Activated naive CD8-positive, alpha-beta T cell treated with anti-CD3 and anti-CD28 coated beads for 36 hours (primary cell): ENCODE data around the gene SGK2. TPM values are rescaled to one million over a fixed set of nuclear protein-coding genes. Genes with fewer than 3 reads are reported as not detected.

Experiments used
- DNase-seq: peaks from one replicate; pipeline ENCODE4 v3.0.0; 2021
- H3K27ac Mint-ChIP-seq: one replicate; pipeline ENCODE4 v1.8.0; 2022; ENCODE audit warnings: mild to moderate bottlenecking, moderate library complexity, mixed read lengths
- H3K27me3 Mint-ChIP-seq: one replicate; pipeline ENCODE4 v1.8.0; 2022; ENCODE audit warnings: mild to moderate bottlenecking, mixed read lengths
- H3K36me3 Mint-ChIP-seq: one replicate; pipeline ENCODE4 v1.8.0; 2021; ENCODE audit warnings: mild to moderate bottlenecking, mixed read lengths
- H3K4me1 Mint-ChIP-seq: one replicate; pipeline ENCODE4 v1.8.0; 2021; ENCODE audit warnings: mixed read lengths
- H3K4me3 Mint-ChIP-seq: one replicate; pipeline ENCODE4 v1.8.0; 2022; ENCODE audit warnings: mild to moderate bottlenecking, moderate library complexity, mixed read lengths
- H3K9me3 Mint-ChIP-seq: one replicate; pipeline ENCODE4 v1.8.0; 2022; ENCODE audit warnings: mixed read lengths
- total RNA-seq, 2 experiments: library from RNA; stranded (reverse); gene quantifications; one replicate each; pipeline ENCODE4 v1.2.3, GENCODE V29; 2021

SGK2 gene
- total RNA-seq, 2 experiments from 2014 or later: 0.18 TPM; not detected in 1

DNA sequence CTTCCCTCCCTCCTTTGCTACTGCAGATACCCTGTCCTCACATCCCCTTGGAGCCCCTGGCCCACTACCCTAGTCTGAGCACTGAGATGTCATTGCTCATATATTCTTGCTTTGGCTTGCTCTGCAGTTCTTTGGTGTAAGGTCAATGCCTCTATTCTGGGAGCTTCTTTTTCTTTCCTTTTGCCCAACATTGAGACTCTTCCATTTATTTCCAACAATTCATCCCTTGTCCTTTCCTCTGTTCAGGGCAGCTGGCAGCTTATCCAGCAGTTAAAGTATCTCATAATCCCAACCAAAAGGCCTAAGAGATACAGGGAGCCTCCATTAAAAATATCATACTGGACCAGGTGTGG, 27.8 kb upstream of the SGK2 start:
- Mint-ChIP-seq H3K36me3 (peaks cover 4% of the 10 kb centered on the region), H3K27ac (no peak overlapping the region), H3K9me3 (no peaks in the 10 kb centered on the region), H3K4me3 (no peak overlapping the region), H3K27me3 (no peaks in the 10 kb centered on the region), H3K4me1 (no peaks in the 10 kb centered on the region)
- no peak for DNase-seq

DNA sequence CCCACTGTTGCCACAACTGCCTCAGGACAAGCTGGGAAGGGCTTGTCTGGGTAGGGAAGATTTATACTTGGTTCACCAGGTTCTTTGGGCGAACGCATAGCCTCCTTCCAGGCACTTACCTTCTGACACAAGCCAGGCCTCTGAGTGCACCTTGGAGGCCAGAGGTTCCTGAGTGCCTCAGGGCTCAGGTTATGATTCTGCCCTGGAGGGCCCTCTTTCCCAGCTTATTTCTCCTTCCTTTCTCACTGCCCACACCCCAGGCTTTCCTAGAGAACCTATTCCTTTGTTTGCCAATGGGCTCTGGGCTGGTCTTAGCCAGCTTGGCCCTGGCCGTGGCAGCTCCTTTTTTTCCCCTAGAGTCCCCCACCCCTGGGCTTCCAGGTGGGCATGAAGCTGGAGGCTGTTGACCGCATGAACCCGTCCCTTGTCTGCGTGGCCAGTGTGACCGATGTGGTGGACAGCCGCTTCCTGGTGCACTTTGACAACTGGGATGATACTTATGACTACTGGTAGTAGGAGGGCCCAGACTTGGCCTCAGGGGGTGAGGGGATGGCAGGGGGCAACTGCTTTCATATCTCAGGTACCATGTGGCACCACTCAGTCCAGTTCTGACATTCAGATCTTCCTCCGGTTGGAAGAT, 26.3 kb upstream of the SGK2 start:
- no peaks in the 10 kb centered on the region for H3K4me1 Mint-ChIP-seq
- DNase-seq: no peak
- no peaks in the 10 kb centered on the region for H3K9me3 Mint-ChIP-seq
- peaks cover 4% of the 10 kb centered on the region for H3K36me3 Mint-ChIP-seq
- no peak overlapping the region for H3K4me3 Mint-ChIP-seq
- H3K27ac Mint-ChIP-seq: no peak overlapping the region
- H3K27me3 Mint-ChIP-seq: no peaks in the 10 kb centered on the region

DNA sequence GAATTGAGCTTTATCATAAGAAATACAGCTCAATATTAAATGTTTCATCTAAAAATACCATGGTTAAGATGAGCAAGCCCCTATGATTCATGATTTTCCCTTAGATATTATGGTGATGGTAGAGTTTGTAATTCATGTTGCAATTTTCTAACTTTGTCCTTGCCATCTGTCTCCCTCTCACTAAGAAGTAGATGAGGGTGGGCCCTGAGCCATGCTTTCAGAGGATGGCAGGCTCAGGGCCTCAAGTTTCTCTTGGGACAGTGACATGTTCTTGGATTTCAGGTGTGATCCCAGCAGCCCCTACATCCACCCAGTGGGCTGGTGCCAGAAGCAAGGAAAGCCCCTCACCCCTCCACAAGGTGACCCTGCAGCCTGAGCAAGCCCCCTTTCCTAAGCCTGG, 25.8 kb upstream of the SGK2 start:
- Mint-ChIP-seq H3K27ac (no peak overlapping the region), H3K27me3 (no peaks in the 10 kb centered on the region), H3K9me3 (no peaks in the 10 kb centered on the region), H3K4me1 (no peaks in the 10 kb centered on the region), H3K36me3 (peaks cover 4% of the 10 kb centered on the region), H3K4me3 (no peak overlapping the region)
- no peak for DNase-seq

DNA sequence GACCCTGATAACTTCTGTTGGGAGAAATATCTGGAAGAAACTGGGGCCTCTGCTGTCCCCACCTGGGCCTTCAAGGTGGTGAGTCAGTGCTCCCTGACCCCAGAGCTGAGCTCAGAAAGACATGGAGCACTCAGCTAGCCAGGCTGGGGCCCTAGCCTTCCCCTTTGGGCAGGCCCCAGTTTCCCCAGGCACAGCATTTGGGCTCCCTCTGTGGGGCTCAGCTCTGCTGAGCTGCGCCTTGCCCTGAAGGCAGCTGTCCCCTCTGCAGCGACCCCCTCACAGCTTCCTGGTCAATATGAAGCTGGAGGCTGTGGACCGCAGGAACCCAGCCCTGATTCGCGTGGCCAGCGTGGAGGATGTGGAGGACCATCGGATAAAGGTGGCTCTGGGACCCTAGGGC, 24.8 kb upstream of the SGK2 start:
- H3K27ac Mint-ChIP-seq: no peak overlapping the region
- DNase-seq: no peak
- H3K27me3 Mint-ChIP-seq: no peaks in the 10 kb centered on the region
- no peak overlapping the region for H3K4me3 Mint-ChIP-seq
- peaks cover 4% of the 10 kb centered on the region for H3K36me3 Mint-ChIP-seq
- H3K9me3 Mint-ChIP-seq: no peaks in the 10 kb centered on the region
- no peaks in the 10 kb centered on the region for H3K4me1 Mint-ChIP-seq

DNA sequence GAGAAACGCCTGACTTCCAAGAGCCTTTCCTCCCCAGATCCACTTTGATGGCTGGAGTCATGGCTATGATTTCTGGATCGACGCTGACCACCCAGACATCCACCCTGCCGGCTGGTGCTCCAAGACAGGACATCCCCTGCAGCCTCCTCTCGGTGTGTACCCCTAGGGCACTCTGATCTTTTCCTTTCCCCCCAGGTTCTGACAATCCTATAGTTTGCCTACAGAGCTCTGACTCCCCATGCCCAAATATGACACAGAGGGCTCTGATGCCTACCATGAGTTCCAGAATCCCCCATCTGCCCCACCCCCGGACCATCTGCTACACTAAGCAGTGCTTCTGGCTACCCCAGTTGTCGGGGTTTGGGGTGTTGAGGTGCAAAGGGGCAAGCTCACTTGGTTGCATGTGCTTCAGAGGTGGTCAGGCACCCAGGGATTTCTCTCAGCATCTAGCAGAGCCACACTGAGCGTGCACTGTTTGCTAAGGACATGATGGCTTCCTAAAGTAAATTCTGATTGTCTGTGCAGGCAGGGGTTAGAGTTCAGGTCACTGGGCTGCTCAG, 24.0 kb upstream of the SGK2 start:
- Mint-ChIP-seq H3K4me3 (no peak overlapping the region), H3K9me3 (no peaks in the 10 kb centered on the region), H3K36me3 (no peaks in the 10 kb centered on the region), H3K27ac (no peak overlapping the region), H3K4me1 (no peaks in the 10 kb centered on the region), H3K27me3 (no peaks in the 10 kb centered on the region)
- no peak for DNase-seq

DNA sequence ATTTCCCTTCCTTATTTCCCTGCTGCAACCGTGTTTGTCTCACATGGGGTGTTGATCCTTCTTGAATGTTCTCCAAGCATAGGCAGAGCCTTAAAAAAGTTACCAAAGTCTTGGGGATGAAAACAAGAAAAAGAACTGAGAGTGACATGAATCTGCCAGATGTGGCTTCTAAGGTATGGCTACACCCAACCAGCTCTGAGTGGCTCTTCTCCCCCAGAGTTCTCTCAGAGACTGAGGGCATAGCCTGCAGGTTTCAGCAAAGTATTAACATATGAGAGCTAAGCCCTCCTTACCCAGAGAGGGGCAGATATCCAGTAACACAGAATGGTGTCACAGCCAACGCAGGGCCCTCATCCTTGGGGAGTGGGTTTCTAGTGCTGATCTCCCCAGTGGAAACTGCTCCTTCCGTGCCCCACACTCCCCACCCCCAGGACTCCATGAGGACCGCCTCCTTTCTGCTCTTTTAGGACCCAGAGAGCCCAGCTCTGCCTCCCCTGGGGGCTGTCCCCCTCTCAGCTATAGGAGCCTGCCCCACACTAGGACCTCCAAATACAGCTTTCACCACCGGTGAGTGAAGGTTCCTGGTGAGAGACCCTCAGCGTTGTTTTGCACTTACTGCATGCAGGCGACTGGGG, 23.3 kb upstream of the SGK2 start:
- Mint-ChIP-seq H3K27me3 (no peaks in the 10 kb centered on the region), H3K36me3 (no peaks in the 10 kb centered on the region), H3K27ac (no peak overlapping the region), H3K4me1 (no peaks in the 10 kb centered on the region), H3K4me3 (no peak overlapping the region), H3K9me3 (no peaks in the 10 kb centered on the region)
- no peak for DNase-seq

DNA sequence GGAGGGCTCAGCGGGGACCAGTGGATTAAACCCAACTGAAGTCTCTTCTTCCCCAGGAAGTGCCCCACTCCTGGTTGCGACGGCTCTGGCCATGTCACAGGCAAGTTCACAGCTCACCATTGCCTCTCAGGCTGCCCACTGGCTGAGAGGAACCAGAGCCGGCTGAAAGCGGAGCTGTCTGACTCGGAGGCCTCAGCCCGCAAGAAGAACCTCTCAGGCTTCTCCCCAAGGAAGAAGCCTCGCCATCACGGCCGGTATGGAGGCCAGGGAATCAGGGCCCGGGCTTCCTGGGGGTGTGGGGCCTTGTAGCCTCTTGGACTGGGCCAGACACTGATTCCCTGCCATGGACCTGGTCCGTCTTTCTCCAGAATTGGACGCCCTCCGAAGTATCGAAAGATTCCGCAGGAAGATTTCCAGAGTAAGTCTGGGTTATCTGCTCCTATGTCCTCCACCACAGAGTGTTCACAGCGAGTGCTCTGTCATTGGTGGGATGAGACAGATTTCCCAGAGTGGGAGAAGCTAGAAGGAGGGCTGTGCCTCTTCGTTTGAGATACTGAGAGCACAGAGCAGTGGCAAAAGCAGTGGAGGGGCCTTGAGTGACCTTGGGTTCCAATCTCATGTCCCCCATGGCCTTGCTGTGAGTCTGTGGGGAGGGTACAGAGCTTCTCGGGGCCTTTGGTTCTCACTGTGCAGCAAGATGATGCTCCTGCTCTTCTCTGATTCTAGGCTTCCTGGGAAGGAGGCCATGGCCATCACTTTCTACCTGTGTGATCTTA, 22.6 kb upstream of the SGK2 start:
- no peaks in the 10 kb centered on the region for H3K36me3 Mint-ChIP-seq
- H3K9me3 Mint-ChIP-seq: no peaks in the 10 kb centered on the region
- H3K27ac Mint-ChIP-seq: no peak overlapping the region
- no peaks in the 10 kb centered on the region for H3K27me3 Mint-ChIP-seq
- no peak overlapping the region for H3K4me3 Mint-ChIP-seq
- H3K4me1 Mint-ChIP-seq: no peaks in the 10 kb centered on the region
- DNase-seq: no peak

DNA sequence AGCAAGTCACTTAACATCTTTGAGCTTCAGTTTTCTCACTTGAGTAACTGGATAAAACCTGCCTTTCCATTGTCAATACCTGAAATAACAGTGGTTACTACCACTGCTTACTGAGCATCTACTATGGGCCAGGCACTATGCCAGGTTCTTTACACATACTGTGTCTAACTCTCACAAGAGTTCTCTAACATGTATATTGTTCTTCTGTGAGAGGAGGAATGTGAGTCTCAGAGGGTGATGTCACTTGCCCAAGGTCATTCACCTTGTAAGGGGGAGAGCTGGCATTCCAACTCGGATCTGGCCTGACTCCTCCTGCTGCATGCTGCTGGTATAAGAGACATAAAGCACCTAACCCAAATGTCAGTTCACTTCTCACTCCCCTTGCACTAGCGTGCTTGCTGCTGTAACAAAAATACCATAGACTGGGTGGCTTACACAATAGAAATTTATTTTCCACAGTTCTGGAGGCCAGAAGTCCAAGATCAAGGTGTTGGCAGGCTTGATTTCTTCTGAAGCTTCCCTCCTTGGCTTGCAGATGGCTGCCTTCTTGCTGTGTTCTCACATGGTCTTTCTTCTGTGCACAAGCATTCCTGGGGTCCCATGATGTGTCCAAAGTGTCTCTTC, 21.9 kb upstream of the SGK2 start:
- Mint-ChIP-seq H3K4me1 (no peaks in the 10 kb centered on the region), H3K36me3 (no peaks in the 10 kb centered on the region), H3K4me3 (no peak overlapping the region), H3K27me3 (no peaks in the 10 kb centered on the region), H3K9me3 (no peaks in the 10 kb centered on the region), H3K27ac (no peak overlapping the region)
- no peak for DNase-seq

DNA sequence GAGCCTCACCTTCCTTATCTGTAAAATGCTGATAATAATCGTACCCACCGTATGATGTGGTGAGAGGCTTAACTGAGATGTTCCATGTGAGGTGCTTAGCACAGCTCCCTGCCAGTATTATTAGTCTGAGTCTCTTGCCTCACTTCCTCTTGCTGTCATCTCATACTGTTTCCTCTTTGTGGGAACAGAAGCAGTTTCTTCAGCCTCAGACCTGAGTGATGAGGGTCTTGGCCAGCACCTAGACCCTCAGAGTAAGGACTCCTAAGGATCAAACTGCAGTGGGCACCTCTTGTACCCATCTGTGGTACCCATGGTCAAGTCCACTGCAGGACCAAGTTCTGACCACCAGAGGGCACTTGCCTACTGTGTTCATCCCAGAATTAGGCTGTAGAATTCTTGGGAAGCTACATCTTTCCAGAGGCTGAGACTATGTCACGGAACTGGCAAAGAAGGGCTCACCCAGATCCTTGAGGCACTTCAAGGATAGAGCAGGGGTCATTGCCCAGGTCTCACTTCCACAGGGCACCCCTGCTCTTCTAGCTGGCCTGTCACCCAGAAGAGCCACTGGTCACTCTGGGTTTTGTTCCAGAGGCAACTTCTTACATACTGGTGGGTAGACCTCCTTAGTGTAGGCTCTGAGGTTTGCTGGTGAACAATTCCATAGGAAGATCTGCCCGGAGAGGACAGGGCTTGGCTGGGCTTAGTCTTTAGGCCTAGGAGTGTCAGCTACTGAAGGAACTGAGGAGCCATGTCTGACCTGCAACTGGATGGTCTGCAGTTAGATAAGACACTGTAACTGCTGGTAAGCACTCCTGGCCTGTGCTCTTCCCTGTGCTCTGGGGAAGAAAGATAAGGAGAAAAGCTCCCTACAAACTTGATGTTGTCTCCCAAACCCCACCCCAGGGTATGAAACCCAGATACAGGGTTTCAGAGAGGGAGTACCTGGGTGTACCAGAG, 20.6 kb upstream of the SGK2 start:
- H3K27ac Mint-ChIP-seq: no peak overlapping the region
- no peak overlapping the region for H3K4me3 Mint-ChIP-seq
- no peaks in the 10 kb centered on the region for H3K27me3 Mint-ChIP-seq
- peak; percentile 12 for DNase-seq
- no peaks in the 10 kb centered on the region for H3K36me3 Mint-ChIP-seq
- no peaks in the 10 kb centered on the region for H3K4me1 Mint-ChIP-seq
- H3K9me3 Mint-ChIP-seq: no peaks in the 10 kb centered on the region

DNA sequence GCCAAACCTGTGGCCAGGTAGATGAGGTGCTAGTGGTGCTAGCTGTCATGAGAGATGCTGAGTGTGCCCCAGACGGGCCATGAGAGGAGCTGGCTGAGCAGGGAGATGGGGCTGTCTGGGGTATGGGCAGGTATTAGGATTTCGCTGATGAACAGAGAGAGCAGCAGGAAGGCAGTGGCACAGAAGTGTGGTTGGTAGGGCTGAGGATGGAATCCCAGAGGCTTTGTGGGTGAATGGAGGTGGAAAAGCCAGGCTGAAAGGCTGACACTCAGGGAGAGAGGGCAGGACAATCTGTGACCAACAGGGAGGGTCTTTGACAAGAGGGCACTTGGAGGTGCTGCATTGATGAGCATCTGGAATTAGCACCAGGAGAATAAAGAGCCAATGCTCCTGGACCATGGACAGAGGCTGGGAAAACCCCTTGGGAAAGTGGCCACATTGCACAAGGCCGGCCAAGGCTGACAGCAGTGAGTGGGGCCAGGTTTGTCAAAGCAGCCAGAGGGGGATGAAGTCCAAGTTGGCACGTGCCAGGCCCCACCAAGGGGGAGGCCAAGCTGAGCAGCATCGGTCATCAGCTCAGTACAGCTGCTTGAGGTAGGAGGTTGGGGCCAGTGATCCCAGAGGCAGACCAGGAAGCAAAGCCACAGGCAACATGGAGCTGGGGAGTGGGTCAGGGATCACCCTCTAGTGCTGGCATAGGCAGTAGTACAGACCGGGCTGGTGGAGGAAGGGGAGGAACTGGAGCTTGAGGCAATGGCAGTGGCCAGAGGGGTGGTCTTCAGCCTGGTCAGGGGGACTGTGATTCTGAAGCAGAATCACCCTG, 19.7 kb upstream of the SGK2 start:
- Mint-ChIP-seq H3K4me1 (no peaks in the 10 kb centered on the region), H3K27ac (no peak overlapping the region), H3K4me3 (no peak overlapping the region), H3K9me3 (no peaks in the 10 kb centered on the region), H3K27me3 (no peaks in the 10 kb centered on the region), H3K36me3 (no peaks in the 10 kb centered on the region)
- DNase-seq: no peak

DNA sequence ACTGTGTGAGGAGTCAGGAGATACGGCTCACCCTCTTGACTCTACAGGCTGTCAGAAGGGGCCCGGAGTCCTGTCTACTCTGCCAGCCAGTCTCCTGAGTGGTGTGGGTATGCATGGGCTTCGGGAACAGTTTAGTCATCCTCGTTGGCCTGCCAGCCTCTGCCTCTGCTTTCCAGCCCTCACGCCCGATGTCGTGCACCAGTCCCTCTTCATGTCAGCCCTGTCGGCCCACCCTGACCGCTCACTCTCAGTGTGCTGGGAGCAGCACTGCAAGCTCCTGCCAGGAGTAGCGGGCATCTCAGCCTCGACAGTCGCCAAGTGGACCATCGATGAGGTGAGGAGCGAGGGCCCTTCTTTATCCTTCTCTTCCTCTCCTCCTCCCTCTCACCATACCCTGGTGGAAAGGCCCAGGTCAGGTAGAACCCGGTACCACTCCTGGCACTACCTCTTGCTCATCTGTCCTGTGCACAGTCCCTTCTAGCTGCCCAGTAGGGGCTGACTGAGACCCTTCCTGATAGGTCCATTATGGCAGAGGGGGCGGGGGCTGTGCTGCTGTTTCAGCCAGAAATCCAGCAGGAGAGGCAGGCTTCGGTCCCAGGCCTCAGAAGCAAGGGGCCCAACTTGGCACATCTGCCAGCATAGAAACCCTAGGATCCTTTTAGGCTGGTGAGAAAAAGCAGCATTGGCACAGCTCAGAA, 18.7 kb upstream of the SGK2 start:
- Mint-ChIP-seq H3K4me1 (no peaks in the 10 kb centered on the region), H3K9me3 (no peaks in the 10 kb centered on the region), H3K4me3 (no peak overlapping the region), H3K27ac (no peak overlapping the region), H3K27me3 (no peaks in the 10 kb centered on the region), H3K36me3 (no peaks in the 10 kb centered on the region)
- DNase-seq: no peak

DNA sequence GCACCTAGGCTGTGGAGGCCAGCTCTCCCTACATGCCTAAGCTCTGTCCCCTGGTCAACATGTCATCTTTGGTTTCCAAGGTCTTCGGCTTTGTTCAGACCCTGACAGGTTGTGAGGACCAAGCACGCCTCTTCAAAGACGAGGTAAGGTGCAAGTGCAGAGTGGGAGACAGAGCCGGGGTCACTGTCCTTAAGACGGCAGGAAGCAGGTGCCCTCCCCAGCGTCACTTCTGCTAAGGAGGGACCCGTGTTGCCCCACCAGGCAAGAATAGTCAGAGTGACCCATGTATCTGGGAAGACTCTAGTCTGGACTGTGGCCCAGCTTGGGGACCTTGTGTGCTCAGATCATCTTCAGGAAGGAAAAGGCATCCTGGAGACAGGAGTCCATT, 18.2 kb upstream of the SGK2 start:
- no peaks in the 10 kb centered on the region for H3K4me1 Mint-ChIP-seq
- no peak overlapping the region for H3K27ac Mint-ChIP-seq
- no peaks in the 10 kb centered on the region for H3K27me3 Mint-ChIP-seq
- no peak for DNase-seq
- no peaks in the 10 kb centered on the region for H3K9me3 Mint-ChIP-seq
- no peak overlapping the region for H3K4me3 Mint-ChIP-seq
- no peaks in the 10 kb centered on the region for H3K36me3 Mint-ChIP-seq

DNA sequence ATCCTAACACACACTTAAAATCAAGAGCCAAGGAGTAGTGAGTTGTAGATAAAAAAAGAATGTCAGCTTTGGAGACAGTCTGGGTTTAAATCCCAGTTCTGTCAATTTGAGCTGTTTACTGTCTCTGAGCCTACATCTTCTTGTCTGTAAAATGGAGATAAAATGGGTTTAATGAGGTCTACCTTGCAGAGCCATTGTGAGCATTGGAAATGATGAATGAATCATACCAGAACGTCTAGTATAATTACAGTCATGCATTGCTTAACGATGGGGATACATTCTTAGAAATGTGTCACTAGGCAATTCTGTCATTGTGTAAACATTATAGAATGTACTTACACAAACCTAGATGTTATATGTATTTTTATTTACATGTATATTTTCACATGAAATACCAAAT, 17.6 kb upstream of the SGK2 start:
- H3K4me3 Mint-ChIP-seq: no peak overlapping the region
- H3K27ac Mint-ChIP-seq: no peak overlapping the region
- no peaks in the 10 kb centered on the region for H3K9me3 Mint-ChIP-seq
- no peaks in the 10 kb centered on the region for H3K27me3 Mint-ChIP-seq
- H3K4me1 Mint-ChIP-seq: no peaks in the 10 kb centered on the region
- DNase-seq: no peak
- no peaks in the 10 kb centered on the region for H3K36me3 Mint-ChIP-seq
